H1 (cell line): ENCODE data around the gene CNOT10. TPM values are rescaled to one million over a fixed set of nuclear protein-coding genes. Genes with fewer than 3 reads are reported as not detected.
"Not testable (repeated sequence)": the region's sequence is repeated elsewhere in the genome, so short reads cannot be mapped to it uniquely, and the experiment has no call there.

Source experiments
- CTCF ChIA-PET: fragments of 300-600 bp; sonication (Branson Sonifier 250); formaldehyde crosslinking; loops from one replicate; lab custom pipeline; 2021; ENCODE audit not compliant: partially characterized antibody; lab: Charles Lee
- POLR2A ChIA-PET: fragments of 300-600 bp; sonication (Branson Sonifier 250); formaldehyde crosslinking; loops from one replicate; lab custom pipeline; 2021; ENCODE audit warnings: inconsistent platforms; ENCODE audit not compliant: partially characterized antibody; lab: Charles Lee
- DNase-seq, 2 experiments: peaks; one replicate each; pipeline versions ENCODE4 v3.0.0 to v3.0.0-alpha.2; 2010 to 2022; ENCODE audit warnings: low spot score in 2 of 2, low read depth in 1 of 2, mixed read lengths in 1 of 2
- FAIRE-seq: peaks from 2 replicates; lab custom pipeline; 2011; peaks lifted over from hg19 to GRCh38; lab: Jason Lieb, UNC
- H2AFZ ChIP-seq: 2 replicates; pipeline ENCODE4 v1.8.1; 2012; ENCODE audit warnings: low read length, inconsistent platforms
- H2AK5ac ChIP-seq: 2 replicates; pipeline ENCODE4 v1.6.1; 2013; ENCODE audit warnings: low read depth, low read length
- H2BK120ac ChIP-seq: replicated peaks from 2 replicates; pipeline ENCODE3; 2013; ENCODE audit warnings: low read depth, low read length, inconsistent platforms
- H2BK12ac ChIP-seq: 2 replicates; pipeline ENCODE4 v1.6.1; 2013; ENCODE audit warnings: low read depth, low read length
- H2BK15ac ChIP-seq: 2 replicates; pipeline ENCODE4 v1.6.1; 2013; ENCODE audit warnings: low read length
- H2BK20ac ChIP-seq: 2 replicates; pipeline ENCODE4 v1.6.1; 2013; ENCODE audit warnings: low read length
- H2BK5ac ChIP-seq: 2 replicates; pipeline ENCODE4 v1.6.1; 2013; ENCODE audit warnings: low read depth, low read length
- H3K14ac ChIP-seq: 2 replicates; pipeline ENCODE4 v1.6.1; 2013; ENCODE audit warnings: inconsistent platforms; ENCODE audit not compliant: insufficient read length
- H3K18ac ChIP-seq: 2 replicates; pipeline ENCODE4 v1.6.1; 2013; ENCODE audit warnings: low read length; ENCODE audit errors: extremely low read depth
- H3K23ac ChIP-seq: 2 replicates; pipeline ENCODE4 v1.6.1; 2013; ENCODE audit warnings: inconsistent platforms; ENCODE audit not compliant: insufficient read length
- H3K23me2 ChIP-seq: 2 replicates; pipeline ENCODE4 v1.6.1; 2013; ENCODE audit warnings: low read depth, low read length
- H3K27ac ChIP-seq: 2 replicates; pipeline ENCODE4 v1.6.1; 2011; ENCODE audit warnings: low read depth, low read length, inconsistent platforms
- H3K27me3 ChIP-seq, 4 experiments: replicated peaks in 1 of 4; 1 replicate in 1 of 4; 2 replicates in 3 of 4; pipeline versions ENCODE4 v1.6.1 to v1.8.1; 2011 to 2013; ENCODE audit warnings: low read length in 3 of 4, mild to moderate bottlenecking in 3 of 4, inconsistent platforms in 2 of 4, mixed read lengths in 2 of 4, moderate library complexity in 1 of 4; ENCODE audit not compliant: control insufficient read depth in 3 of 4, insufficient read depth in 3 of 4; ENCODE audit errors: extremely low read depth in 1 of 4
- H3K36me3 ChIP-seq, 4 experiments: 2 replicates each; pipeline versions ENCODE4 v1.6.1 to v1.8.1; 2011 to 2013; ENCODE audit warnings: mild to moderate bottlenecking in 4 of 4, low read length in 3 of 4, moderate library complexity in 2 of 4, control low read depth in 1 of 4, inconsistent platforms in 1 of 4; ENCODE audit not compliant: insufficient read depth in 4 of 4, control insufficient read depth in 2 of 4
- H3K4ac ChIP-seq: replicated peaks from 2 replicates; pipeline ENCODE3; 2013; ENCODE audit warnings: low read length, low read depth, mixed read lengths, inconsistent platforms; ENCODE audit not compliant: insufficient read length
- H3K4me1 ChIP-seq, 4 experiments: replicated peaks in 1 of 4; 1 replicate in 1 of 4; 2 replicates in 3 of 4; pipeline versions ENCODE4 v1.6.1 to v1.8.1; 2011 to 2013; ENCODE audit warnings: low read length in 3 of 4, inconsistent platforms in 2 of 4, mixed read lengths in 1 of 4; ENCODE audit not compliant: insufficient read depth in 4 of 4, control insufficient read depth in 3 of 4
- H3K4me2 ChIP-seq, 2 experiments: 2 replicates each; pipeline versions ENCODE4 v1.6.1 to v1.8.1; 2011 to 2013; ENCODE audit warnings: low read depth in 2 of 2, low read length in 2 of 2, control low read depth in 1 of 2, inconsistent platforms in 1 of 2, mild to moderate bottlenecking in 1 of 2; ENCODE audit not compliant: insufficient read depth in 1 of 2
- H3K4me3 ChIP-seq, 4 experiments: fragments of 200-600, 300-600 bp in 1 of 4; sonication (generic), shearing (Covaris generic), sonication (Bioruptor Twin) in 1 of 4; 2 replicates each; pipeline versions ENCODE4 v1.5.1 to v1.8.1; 2011 to 2016; ENCODE audit warnings: low read length in 4 of 4, low read depth in 3 of 4, control low read depth in 2 of 4, inconsistent platforms in 2 of 4, mild to moderate bottlenecking in 2 of 4, mixed read lengths in 1 of 4, moderate library complexity in 1 of 4; ENCODE audit not compliant: insufficient read depth in 2 of 4; ENCODE audit errors: extremely low read depth in 1 of 4
- H3K56ac ChIP-seq: replicated peaks from 2 replicates; pipeline ENCODE3; 2013; ENCODE audit warnings: low read depth, mild to moderate bottlenecking, mixed read lengths, low read length, inconsistent platforms; ENCODE audit not compliant: insufficient read length
- H3K79me1 ChIP-seq: 2 replicates; pipeline ENCODE4 v1.6.1; 2013; ENCODE audit warnings: low read depth, low read length, control low read depth
- H3K79me2 ChIP-seq, 2 experiments: 2 replicates each; pipeline versions ENCODE4 v1.6.1 to v1.8.1; 2012 to 2013; ENCODE audit warnings: low read length in 2 of 2, mild to moderate bottlenecking in 2 of 2, inconsistent platforms in 1 of 2; ENCODE audit not compliant: insufficient read depth in 2 of 2, control insufficient read depth in 1 of 2
- H3K9ac ChIP-seq, 4 experiments: replicated peaks in 1 of 4; 1 replicate in 1 of 4; 2 replicates in 3 of 4; pipeline versions ENCODE4 v1.6.1 to v1.8.1; 2011 to 2013; ENCODE audit warnings: low read depth in 3 of 4, low read length in 3 of 4, control low read depth in 2 of 4, mild to moderate bottlenecking in 2 of 4, moderate library complexity in 2 of 4, inconsistent platforms in 1 of 4; ENCODE audit errors: extremely low read depth in 1 of 4
- H3K9me3 ChIP-seq, 2 experiments: 2 replicates each; pipeline versions ENCODE4 v1.6.1 to v1.8.1; 2012 to 2013; ENCODE audit warnings: mild to moderate bottlenecking in 2 of 2, moderate library complexity in 2 of 2, control low read depth in 1 of 2, inconsistent platforms in 1 of 2, low read depth in 1 of 2, low read length in 1 of 2, mixed read lengths in 1 of 2; ENCODE audit not compliant: insufficient read depth in 2 of 2
- H4K20me1 ChIP-seq, 2 experiments: replicated peaks in 1 of 2; 2 replicates each; pipeline versions ENCODE3 to v1.8.1; 2011 to 2013; ENCODE audit warnings: inconsistent platforms in 2 of 2, low read length in 2 of 2, mild to moderate bottlenecking in 1 of 2; ENCODE audit not compliant: insufficient read depth in 2 of 2, control insufficient read depth in 1 of 2
- H4K5ac ChIP-seq: 2 replicates; pipeline ENCODE4 v1.6.1; 2013; ENCODE audit warnings: low read length, low read depth, mixed read lengths, inconsistent platforms; ENCODE audit not compliant: insufficient read length
- H4K8ac ChIP-seq: 2 replicates; pipeline ENCODE4 v1.8.0; 2013; ENCODE audit warnings: mild to moderate bottlenecking, moderate library complexity, low read length, inconsistent platforms; ENCODE audit not compliant: insufficient read depth; ENCODE audit errors: extremely low read depth
- H4K91ac ChIP-seq: replicated peaks from 2 replicates; pipeline ENCODE3; 2013; ENCODE audit warnings: low read length, mixed read lengths, inconsistent platforms; ENCODE audit not compliant: insufficient read length
- WGBS, 2 experiments: shearing (Covaris generic) in 1 of 2; methylation state at CpG; one replicate each; pipeline versions ENCODE4 v1.1.6 to v1.1.7; 2013 to 2015; ENCODE audit warnings: low lambda C conversion rate in 2 of 2, mixed read lengths in 2 of 2, inconsistent platforms in 1 of 2, low coverage in 1 of 2, missing lambda C conversion rate in 1 of 2; ENCODE audit not compliant: insufficient replicate concordance in 2 of 2, insufficient coverage in 1 of 2, insufficient read length in 1 of 2; ENCODE audit errors: extremely low coverage in 1 of 2, missing lambda C conversion rate in 1 of 2; 5-methylcytosine and 5-hydroxymethylcytosine counted together
- polyA plus RNA-seq, 7 experiments: library from polyadenylated mRNA; depleted of rRNA in 3 of 7; stranded (reverse) in 5 of 7; unstranded in 2 of 7; fragments of >200 nt in 5 of 7; fragments of 200-250 nt in 2 of 7; gene quantifications; 1 replicate in 5 of 7; 2 replicates in 1 of 7; 4 replicates in 1 of 7; pipeline versions ENCODE4 v1.2.1 to v1.2.3, GENCODE V29; 2011 to 2013; ENCODE audit warnings: missing spikeins in 2 of 7, mixed read lengths in 2 of 7
- total RNA-seq: library from RNA; stranded (reverse); fragmentation: NEBNext Ultra II Directional; extraction: Animal tissue kit (Norgen Biotek cat#: 25700); gene quantifications from 2 replicates; pipeline ENCODE4 v1.2.1, GENCODE V29; 2021

Gene CNOT10
- total and polyA plus RNA-seq, 2 of the 8 experiments (the other 6 are each of a cell fraction or from before 2014, with no cell fraction given) = 39.9 to 55.9 TPM

DNA sequence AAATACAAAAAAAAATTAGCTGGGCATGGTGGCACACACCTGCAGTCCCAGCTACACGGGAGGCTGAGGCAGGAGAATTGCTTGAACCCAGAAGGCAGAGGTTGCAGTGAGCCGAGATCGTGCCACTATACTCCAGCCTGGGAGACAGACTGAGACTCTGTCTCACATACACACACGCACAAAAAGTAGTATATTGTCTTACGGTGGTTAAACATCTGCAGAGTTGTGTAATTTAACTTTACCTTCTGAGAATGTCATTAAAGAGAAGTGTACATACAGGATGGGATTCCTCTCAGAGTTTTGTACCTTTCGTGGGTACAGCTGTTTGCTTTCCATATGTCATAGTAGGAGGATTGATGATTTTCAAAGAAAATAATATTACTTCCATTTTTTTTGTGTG, 58.5 kb downstream of the CNOT10 start:
- H3K18ac ChIP-seq, H2AK5ac ChIP-seq, DNase-seq, H3K27ac ChIP-seq, H3K4me1 ChIP-seq, H2BK120ac ChIP-seq, H4K8ac ChIP-seq, FAIRE-seq, H2BK15ac ChIP-seq, H3K23ac ChIP-seq, H3K79me2 ChIP-seq, H3K4me2 ChIP-seq, H3K14ac ChIP-seq, H3K56ac ChIP-seq, H3K9ac ChIP-seq, H3K9me3 ChIP-seq, H3K4ac ChIP-seq, H3K27me3 ChIP-seq, H3K79me1 ChIP-seq, H2AFZ ChIP-seq, H3K23me2 ChIP-seq, H2BK5ac ChIP-seq, H2BK20ac ChIP-seq, H4K5ac ChIP-seq, H4K91ac ChIP-seq, H3K4me3 ChIP-seq, H2BK12ac ChIP-seq, H4K20me1 ChIP-seq: not testable (repeated sequence)
- peaks cover 0 to 38% (median 8%) of the 10 kb centered on the region in 4 experiments; a peak in 3 of 8 replicates for H3K36me3 ChIP-seq
- POLR2A ChIA-PET = interaction anchor here (1.3 kb wide), 1 partner anchor 36 kb away, joined by 4 read pairs; no protein-coding TSS in a partner anchor
- WGBS, 2 experiments = 90% methylated on average over 6 of the region's 6 CpGs; no CpG with 5 or more reads in 1 of the 2 experiments
- CTCF ChIA-PET = interaction anchor here (1.3 kb wide), 1 partner anchor 15 kb away, joined by 3 read pairs; no protein-coding TSS in a partner anchor
